Transverse colon (tissue), 4 donors: Measurements from ENCODE around the gene ATRX.

Experiments
- CTCF ChIP-seq, 5 experiments: fragments of 200-600 bp in 3 of 5; fragments of 450-650 bp in 2 of 5; sonication (generic) in 3 of 5; IDR thresholded peaks; 1 replicate in 2 of 5; 2 replicates in 3 of 5; pipeline ENCODE4 v1.5.1; 2016 to 2017; ENCODE audit warnings: antibody characterized with exemption in 5 of 5, inconsistent platforms in 3 of 5, mild to moderate bottlenecking in 2 of 5, moderate library complexity in 1 of 5
- EP300 ChIP-seq: sonication (generic); formaldehyde crosslinking; IDR thresholded peaks from one replicate; pipeline ENCODE4 v1.6.1; 2017; ENCODE audit warnings: antibody characterized with exemption, low read depth
- POLR2A ChIP-seq: fragments of 450-650 bp; IDR thresholded peaks from one replicate; pipeline ENCODE4 v1.6.1; 2016; ENCODE audit warnings: antibody characterized with exemption, mild to moderate bottlenecking, moderate library complexity
- POLR2AphosphoS5 ChIP-seq, 3 donors: sonication (generic); formaldehyde crosslinking; IDR thresholded peaks; one replicate each; pipeline ENCODE4 v1.6.1; 2016; ENCODE audit warnings: antibody characterized with exemption in 3 of 3

- TF ChIP-seq POLR2AphosphoS5 (IDR thresholded peaks at IDR 0.05) (no peak), POLR2A (no peak), EP300 (no peak), CTCF (IDR thresholded peaks at IDR 0.05) (no peak)
Measured at GRCh38 chrX:77755561-77755960, 30.5 kb downstream of the ATRX start.
